Skeletal muscle cell (primary cell): Measurements from ENCODE around the gene CHCHD3.

Experiments used
- DNase-seq: peaks from one replicate; pipeline ENCODE4 v3.0.0-alpha.2; 2010; ENCODE audit warnings: low read depth
- H3K4me3 ChIP-seq: 2 replicates; pipeline ENCODE4 v1.5.1; 2011; ENCODE audit warnings: low read depth, mild to moderate bottlenecking, control low read depth, low read length, moderate library complexity

The CHCHD3 gene

DNA sequence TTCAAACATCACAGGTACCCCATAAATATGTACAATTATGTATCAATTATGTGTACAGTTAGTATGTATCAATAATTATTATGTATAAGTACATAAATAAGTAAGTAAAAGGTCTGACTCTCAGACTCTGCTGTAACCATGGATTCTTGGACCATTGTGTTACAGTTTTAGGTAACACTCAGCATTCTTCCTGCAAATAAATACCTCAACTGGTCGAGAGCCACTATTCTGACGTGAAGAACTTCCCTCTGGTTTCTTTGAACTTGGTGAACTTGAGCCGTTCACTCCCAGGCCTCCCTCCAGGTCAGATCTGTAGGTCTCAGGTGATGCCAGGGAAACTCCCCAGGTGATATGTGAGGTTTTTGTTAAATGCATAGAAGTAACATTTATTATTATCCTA lies 313.8 kb downstream of the CHCHD3 start:
- DNase-seq: no peak
- H3K4me3 ChIP-seq: no peak overlapping the region

DNA sequence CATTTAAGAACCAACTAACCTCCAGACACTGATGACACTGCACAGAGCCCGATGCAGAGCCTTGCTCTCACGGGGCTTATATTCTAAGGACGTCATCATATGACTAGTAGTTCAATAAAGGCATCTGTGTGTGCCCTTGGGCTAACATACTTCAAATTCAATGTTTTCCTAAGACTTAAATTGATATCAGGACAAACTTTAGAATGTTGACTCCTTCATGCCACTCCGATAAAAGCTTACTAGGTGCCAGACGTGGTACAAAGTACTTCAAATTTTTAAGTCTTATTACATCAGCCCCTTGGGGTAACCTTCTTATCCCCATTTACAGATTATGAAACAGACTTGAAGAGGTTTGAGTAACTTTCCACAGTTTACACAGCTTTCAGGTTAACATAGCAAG lies 314.5 kb downstream of the CHCHD3 start:
- no peak for DNase-seq
- H3K4me3 ChIP-seq: no peak overlapping the region

DNA sequence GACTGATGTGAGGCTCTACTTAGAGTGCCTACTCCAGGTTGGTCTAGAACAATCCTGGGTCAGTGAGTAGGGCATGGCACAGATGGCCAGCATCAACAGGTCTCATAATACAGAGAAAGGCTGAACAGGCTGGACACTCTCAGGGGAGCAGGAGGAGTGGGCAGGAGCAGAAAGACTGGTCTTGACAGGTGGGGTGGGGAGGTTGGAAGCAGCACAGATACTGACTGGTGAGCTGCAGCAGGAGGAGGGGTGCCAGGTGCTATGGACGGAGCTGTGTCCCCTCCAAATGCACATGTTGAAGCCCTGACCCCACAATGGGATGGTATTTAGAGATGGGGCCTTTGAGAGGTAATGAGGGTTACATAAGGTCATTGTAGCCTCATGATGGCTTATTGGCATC lies 315.2 kb downstream of the CHCHD3 start:
- H3K4me3 ChIP-seq: no peak overlapping the region
- no peak for DNase-seq

DNA sequence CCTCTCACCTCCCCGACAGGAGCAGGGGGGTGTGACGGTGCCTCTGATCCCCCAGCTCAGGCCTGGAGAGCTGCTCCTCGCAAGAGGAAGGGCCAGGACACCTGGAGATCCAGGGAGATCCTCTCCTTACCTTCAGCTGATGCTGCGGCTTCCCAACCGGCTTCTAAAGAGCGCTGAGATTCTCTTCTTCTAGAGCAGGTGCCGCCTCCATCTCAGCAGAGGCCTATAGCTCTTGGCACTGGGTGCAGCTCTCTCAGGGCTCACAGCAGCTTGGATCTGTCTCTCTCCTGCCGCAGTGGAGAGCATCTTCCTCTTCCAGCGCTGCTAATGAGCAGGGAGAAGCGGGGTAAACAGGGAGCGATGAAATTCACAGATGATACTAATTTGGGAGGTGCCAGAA lies 316.0 kb downstream of the CHCHD3 start:
- DNase-seq: no peak
- H3K4me3 ChIP-seq: no peak overlapping the region

DNA sequence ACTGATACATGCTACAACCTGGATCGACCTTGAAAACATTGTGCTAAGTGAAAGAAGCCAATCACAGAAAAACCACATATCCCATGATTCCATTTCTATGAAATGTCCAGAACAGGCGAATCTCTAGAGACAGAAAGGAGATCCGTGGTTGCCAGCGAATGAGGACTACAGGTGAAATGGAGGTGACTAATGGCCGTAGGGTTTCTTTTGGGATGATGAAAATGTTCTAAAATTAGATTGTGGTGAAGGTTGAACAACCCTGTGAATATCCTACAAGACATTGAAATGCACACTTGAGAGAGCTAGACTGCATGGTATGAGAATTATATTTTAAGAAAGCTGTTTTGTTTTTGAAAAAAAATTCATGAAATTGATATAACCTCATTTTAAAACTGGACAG lies 317.1 kb downstream of the CHCHD3 start:
- no peak overlapping the region for H3K4me3 ChIP-seq
- DNase-seq: no peak

DNA sequence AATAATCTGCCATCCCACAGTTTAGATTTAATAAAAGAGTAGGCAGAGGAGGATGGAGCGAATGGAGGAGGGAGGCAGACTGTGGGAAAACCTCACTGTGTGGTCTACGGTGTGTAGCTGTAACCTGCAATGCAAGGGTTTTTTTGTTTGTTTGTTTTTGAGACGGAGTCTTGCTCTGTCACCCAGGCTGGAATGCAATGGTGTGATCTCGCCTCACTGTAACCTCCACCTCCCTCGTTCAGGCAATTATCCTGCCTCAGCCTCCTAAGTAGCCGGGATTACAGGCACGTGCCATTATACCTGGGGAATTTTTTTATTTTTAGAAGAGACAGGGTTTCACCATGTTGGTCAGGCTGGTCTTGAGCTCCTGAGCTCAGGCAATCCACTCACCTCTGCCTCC lies 321.0 kb downstream of the CHCHD3 start:
- DNase-seq: no peak
- H3K4me3 ChIP-seq: no peak overlapping the region

DNA sequence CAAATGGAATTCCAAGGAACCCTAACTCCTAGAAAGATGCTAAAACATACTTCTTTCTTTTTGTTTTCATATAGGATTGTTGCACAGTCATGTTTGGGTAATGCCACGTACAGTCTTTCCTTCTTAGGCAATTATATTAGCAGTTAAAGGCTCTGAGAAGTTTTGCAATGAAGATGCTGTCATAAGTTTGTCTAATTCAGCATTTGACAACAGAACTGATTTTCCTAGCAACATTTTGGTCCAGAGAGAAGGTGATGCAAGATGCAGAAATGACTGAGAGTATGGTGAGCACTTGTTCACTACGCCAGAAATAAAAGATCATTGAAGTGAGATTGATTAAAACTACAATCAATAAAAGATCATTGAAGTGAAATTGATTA lies 321.7 kb downstream of the CHCHD3 start:
- no peak for DNase-seq
- H3K4me3 ChIP-seq: no peak overlapping the region

DNA sequence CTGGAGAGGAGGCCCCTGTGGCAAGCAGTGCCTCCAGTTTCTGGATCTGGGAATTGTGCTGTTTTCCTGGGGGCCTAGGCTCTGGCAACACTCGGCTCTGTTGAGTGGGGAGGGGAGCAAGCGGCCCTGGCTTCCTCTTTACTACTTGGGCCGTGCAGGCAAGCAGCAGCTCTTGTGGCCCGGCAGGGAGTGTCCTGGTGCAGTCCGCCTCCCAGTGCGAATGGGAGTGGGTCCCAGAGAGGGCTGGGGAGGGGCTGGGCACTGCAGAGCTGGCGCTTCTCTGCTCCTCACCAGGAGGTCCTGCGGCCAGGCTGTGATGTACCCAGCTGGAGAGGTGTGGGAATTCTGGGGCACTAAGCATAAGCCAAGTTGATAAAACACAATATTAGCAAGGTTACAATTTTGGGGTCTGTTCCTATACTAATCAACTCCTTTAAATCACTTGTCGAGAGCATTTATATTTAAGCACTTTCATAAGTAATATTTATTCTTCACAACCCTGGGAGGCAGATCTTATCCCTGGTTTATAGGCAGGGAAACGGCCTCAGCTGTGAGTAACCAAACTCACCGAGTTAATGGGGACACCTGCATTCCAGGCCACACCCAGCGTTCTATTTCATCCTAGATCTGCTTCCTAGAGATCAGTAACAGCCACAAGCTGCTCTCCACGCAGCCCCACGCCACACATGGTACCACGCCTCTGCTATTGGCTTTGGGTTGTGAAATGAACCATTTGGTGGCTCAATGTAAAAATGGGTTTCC lies 322.2 kb downstream of the CHCHD3 start:
- DNase-seq: no peak
- no peak overlapping the region for H3K4me3 ChIP-seq

DNA sequence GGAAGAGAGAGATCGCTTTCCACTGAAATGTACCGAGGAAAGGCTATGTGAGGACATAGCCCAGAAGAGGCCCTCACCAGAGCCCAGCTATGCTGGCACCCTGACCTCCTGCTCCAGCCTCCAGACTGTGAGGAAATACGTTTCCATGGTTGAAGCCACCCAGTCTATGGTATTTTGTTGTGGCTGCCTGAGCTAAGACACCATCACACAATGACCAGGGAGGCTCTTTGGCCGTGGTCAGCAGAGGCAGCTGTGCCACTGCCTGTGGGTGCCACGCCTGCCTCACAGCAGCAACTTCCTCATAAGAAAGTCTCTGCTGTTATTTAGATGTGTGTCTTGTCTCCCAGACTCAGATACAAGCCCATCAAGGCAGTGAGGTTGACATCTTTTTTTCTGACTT lies 322.9 kb downstream of the CHCHD3 start:
- DNase-seq: no peak
- H3K4me3 ChIP-seq: no peak overlapping the region

DNA sequence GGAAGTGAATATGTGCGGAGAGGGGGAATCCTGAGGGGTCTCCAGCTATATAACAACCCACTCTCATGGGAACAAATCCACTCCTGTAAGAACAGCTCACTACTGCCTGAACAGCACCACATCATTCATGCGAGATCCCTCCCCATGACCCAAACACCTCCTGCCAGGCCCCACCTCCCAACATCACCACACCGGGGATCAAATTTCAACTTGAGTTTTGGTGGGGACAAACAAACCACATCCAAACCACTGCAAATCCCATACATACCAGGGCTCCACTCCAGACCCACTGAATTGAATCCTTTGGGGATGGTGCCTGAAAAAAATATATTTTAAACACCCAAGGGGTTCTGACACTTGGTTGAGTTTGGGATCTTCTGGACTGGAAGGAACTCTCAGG lies 324.1 kb downstream of the CHCHD3 start:
- no peak overlapping the region for H3K4me3 ChIP-seq
- no peak for DNase-seq

DNA sequence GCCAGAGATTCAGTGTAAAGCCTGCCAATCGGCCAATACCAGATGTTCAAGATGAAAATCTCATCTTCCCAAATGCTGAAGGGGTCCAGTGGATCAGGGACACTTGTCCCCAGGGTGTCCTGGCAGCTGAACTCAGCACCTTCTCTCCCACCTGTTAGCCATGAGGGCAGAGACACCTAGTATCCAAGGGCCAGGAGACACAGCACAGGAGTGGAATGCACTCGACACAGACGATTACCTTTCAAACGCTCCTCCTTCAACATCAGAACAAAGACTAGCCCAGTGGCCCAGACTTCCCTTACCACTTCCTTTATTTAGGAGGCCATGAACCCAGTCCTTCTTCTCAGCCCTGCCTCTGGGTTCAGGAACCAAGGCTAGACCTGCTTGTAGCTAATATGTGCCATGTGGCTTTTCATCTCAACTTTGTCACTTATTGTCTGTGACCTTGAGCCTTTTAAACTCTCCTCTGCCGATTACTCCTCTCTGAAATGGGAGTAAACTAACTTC lies 325.4 kb downstream of the CHCHD3 start:
- H3K4me3 ChIP-seq: no peak overlapping the region
- DNase-seq: no peak

DNA sequence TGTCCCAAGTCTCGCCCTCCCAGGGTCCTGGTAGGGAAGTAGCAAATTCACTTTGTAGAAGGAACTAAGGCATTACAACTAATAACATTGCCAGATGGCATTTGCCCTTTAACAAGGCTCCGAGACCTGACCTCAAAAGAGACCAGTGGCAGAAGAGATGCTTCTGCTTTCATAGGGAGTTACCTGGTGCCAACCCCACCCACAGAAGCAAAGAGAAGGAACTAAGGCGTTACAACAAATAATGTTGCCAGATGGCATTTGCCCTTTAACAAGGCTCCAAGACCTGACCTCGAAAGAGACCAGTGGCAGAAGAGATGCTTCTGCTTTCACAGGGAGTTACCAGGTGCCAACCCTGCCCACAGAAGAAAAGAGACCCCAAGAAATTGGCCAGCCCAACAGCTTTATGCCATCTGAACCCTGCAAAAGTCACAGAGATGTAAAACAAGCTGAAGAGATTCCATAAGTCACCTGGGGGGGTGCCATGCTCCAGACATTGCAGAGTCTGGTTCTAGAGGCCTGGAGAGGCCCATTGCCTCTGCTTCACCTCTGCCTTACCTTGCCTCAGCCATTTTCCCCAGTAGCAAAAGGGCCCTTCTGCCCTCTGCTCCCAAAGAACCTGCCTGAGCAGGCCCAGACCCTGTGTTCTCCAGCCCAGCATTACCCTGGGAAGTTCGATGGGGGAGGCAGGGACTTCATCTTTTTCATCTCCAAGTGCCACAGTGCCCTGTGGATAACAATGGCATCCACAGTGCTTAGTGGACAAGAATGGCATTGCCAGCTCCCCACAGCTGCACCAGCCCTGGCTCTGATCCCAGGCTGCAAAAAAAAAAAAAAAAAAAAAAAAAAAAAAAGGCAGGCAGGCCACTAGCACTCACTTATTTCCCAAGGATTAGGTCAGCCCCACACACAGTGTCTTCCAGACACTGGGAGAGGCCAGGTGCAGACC lies 326.1 kb downstream of the CHCHD3 start:
- DNase-seq: no peak
- no peak overlapping the region for H3K4me3 ChIP-seq

DNA sequence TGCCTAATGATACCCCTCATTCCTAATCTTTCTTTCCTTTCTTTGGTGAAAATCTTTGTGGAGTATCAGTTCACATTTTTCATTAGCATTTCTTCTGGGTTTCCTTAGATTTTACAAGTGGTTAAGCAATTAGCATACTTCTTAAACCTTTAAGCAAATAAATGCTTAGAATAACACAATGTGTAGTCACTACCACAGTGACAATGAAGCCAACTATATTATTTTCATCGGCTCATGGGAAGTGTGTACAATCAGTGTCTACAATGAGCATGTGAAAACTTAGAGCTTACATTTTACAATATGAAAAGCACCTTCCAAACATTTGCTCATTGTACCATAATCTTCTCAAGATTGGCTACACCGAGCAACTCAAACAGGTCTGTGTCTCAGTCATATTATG lies 329.5 kb downstream of the CHCHD3 start:
- no peak for DNase-seq
- H3K4me3 ChIP-seq: no peak overlapping the region

DNA sequence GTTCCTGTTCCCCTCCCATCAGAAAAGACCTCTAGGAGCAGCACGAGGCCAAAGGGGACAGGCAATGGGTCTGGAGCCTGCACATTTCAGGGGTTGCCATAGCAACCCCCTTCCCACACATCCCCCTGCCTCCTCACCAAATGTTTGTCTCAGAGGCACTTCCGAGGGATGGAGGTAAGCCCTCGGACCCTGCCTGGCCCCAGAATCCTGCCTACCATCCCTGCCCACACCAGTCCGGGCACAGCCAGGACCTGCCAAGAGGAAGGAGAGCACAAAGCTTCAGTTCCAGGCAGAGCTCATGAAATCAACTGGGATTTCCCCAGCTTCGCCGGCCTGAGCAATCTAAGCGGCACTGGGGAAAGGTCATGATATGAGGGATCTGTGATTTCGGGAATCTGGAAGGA lies 330.6 kb downstream of the CHCHD3 start:
- no peak overlapping the region for H3K4me3 ChIP-seq
- no peak for DNase-seq

DNA sequence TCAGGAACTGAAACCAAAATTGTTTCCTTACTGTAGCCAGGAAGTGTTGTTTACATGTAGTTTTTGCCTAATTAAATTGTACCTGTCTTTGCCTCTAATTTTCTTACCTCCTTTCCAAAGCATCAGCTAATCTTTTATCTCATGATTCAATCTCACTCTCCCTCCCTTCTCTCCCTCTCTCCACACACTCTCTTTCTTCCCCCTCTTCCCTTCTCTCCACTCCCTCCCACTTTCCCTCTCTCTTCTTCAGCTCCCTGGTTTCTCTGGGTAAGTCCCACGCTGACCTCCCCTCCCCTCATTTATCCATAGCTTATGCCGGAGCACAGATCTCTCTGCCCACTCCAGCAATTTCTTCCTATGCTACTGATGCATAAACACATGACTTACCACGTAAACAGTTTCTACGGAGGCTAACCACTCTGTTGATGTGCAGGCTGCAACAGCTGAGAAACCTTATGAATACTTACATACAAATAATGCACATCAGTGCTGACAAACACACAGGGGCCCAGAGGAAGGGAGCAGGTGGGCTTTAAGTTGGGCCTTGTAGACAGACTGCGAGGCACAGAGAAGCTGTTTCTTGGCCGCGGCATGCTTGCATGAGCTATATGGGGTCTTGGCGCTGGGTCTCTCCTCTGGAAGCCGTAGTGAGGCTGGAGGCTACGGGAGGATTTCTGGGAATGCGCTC lies 331.2 kb downstream of the CHCHD3 start:
- H3K4me3 ChIP-seq: no peak overlapping the region
- DNase-seq: no peak

DNA sequence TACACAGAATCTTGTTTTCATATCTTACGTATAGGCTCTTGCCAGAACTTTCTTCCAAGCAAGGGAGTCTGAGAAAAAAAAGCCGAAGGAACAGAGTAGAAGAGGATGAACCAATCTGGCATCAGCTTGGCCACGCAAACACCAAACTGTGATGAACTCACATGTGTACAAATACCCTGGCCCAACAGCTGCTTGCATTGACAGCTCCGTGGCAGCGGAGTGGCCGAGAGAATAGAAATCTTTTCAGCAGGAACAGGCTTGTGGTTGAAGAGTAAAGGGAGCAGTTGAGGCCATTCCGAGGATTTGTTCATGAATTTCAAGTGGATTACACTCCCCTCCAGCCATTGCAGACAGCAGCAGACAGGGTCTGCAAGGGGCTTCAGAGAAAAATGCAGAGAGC lies 331.8 kb downstream of the CHCHD3 start:
- no peak overlapping the region for H3K4me3 ChIP-seq
- no peak for DNase-seq

DNA sequence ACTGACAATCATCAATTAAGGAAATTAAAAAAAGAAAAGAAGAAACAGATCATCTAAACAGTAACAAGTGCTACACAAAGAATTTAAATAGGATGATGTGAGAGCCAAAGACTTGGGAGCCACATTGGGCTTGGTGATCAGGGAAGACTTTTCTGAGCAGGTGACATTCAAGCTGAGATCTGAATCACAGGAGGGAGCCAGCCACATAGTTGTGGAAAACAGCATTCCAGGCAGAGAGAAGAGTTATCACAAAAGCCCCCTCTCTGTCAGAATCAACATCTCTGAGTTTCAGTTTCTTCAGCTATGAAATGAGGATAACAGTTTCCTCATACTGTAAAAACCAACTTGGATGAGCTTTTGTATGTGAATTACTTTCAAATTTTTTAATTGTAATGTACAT lies 336.4 kb downstream of the CHCHD3 start:
- DNase-seq: no peak
- H3K4me3 ChIP-seq: no peak overlapping the region

DNA sequence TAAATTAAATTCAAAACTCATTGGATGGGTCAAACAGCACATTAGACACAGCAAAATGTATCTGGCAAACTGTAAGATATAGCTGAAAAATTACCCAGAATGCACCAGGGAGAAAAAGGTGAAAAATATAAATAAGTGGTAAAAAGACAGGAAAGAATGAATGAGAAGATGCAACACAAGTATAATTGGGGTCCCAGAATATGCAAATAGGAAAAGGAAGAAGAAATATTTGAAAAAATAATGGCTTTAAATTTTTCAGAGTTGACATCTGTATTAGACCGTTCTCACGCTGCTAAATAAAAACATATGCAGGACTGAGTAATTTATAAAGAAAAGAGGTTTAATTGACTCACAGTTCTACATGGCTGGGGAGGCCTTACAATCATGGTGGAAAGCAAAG lies 337.9 kb downstream of the CHCHD3 start:
- DNase-seq: no peak
- H3K4me3 ChIP-seq: no peak overlapping the region

DNA sequence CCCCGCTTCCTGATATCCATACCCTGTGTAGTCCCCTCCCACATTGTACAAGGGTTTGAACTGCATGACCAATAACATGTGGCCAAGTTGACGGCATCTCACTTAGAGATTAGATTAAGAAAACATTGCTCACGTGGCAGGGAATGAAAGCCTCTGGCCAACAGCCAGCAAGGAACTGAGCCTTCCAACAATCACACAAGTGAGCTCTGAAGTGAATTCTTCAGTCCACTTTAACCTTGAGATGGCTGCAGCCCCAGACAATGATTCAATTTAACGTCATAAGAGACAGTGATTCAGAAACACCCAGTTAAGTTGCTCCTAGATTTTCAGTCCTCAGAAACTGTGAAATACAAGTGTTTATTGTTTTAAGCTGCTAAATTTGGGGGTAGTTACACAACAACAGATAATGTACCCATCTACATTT lies 339.7 kb downstream of the CHCHD3 start:
- no peak overlapping the region for H3K4me3 ChIP-seq
- peak; percentile 91 for DNase-seq

DNA sequence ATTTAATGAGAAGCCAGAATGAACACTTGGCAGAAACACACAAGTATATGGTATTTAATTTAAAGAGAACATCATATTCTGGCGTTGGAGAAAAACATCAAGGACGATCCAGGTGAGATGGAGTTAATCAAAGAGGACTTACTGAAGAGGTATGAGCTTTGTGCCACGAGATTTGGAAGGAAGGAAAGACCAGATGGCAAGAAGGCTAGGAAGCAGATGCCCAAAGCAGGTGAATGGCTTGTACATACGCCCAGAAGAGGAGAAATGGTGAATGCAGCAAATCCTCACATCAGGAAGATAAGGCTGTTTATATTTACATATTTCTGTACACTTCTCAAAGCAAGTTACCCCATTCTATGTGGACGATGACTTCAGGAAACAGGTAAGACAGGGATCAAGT lies 341.7 kb downstream of the CHCHD3 start:
- DNase-seq: no peak
- no peak overlapping the region for H3K4me3 ChIP-seq
